ENCODE results near the gene CCDC15.
"Not testable (repeated sequence)": the region's sequence is repeated elsewhere in the genome, so short reads cannot be mapped to it uniquely, and the experiment has no call there.

CCDC15 gene

DNA sequence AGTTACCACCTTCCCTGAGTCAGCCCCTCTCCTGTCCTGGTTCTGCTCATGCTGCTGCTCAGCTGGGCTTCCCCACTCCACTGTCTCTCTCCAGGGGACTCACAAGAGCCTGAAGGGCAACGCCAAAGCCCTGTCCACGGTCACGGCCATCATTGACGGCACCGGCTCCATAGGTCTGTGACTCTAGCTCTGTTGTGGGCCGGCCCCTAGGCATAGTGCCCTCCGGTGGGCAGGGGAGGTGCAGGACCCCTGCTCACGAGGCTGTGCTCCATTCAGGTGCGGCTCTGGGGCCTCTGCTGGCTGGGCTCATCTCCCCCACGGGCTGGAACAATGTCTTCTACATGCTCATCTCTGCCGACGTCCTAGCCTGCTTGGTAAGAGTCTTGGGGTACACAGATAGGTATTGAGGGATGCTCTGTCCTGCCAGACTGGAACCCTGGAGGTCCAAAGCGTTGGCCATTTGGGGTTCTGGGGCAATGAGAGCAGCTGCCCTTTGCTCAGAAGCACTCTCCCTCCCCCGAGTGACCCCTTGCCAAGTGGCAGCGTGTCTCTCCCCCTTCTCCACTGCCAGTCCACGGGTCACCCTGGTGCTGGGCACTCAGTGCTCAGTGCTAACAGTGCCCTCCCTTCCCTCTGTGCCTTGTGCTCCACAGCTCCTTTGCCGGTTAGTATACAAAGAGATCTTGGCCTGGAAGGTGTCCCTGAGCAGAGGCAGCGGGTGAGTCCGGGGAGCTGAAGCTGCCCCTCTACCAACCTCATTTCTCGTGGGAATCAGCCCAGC is 131.5 kb downstream of the CCDC15 start:
- DNase-seq = no peak

DNA sequence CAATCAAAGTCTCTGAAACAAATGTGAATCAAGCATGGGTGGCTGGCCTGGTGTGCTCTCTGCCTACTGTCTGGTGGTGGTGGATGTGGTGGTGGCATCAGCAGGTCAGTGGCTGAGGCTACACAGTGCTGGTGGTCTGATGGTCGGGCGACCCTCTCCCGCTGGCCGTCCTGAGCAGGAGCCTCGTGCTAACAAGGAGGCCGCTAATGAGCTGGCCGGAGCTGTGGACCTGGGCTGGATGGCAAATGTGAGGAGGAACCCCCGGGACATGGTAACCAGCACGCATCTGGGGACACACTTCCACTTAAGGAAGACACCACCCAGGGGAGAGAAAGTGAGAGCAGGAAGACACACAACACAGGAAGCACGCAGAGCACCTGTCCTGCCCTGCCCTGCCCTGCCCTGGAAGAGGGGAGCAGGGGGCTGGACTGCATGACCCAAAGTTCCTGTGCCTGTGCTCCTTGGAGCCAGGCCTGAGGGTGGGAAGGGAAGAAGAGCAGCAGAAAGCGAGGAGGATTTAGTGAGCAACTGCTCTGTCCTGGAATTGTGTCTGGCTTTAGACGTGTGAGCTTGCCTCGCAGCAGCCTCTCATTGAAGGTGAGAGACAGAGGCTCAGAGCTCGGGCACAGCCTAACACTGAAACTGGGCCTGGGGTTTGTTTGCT is 132.8 kb downstream of the CCDC15 start:
- DNase-seq = no peak

DNA sequence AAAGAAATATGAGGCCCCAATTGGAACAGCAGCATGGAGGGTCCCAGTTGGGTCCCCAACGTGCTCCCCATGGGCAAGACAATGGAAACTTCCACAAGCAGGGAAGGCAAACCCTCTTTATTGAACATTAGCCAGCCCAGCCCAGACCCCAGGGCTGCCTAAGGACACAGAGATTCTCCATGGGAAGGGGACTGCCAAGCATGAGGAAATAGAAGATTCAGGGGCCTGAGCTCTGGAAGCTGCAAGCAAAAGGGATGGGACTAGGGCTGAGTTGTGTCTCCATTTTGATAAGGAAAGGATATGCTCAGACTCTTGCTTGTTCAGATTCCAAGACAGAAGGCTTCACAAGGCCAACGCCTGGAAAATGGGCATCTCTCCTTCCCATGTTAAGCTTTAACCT is 134.1 kb downstream of the CCDC15 start:
- DNase-seq = no peak

DNA sequence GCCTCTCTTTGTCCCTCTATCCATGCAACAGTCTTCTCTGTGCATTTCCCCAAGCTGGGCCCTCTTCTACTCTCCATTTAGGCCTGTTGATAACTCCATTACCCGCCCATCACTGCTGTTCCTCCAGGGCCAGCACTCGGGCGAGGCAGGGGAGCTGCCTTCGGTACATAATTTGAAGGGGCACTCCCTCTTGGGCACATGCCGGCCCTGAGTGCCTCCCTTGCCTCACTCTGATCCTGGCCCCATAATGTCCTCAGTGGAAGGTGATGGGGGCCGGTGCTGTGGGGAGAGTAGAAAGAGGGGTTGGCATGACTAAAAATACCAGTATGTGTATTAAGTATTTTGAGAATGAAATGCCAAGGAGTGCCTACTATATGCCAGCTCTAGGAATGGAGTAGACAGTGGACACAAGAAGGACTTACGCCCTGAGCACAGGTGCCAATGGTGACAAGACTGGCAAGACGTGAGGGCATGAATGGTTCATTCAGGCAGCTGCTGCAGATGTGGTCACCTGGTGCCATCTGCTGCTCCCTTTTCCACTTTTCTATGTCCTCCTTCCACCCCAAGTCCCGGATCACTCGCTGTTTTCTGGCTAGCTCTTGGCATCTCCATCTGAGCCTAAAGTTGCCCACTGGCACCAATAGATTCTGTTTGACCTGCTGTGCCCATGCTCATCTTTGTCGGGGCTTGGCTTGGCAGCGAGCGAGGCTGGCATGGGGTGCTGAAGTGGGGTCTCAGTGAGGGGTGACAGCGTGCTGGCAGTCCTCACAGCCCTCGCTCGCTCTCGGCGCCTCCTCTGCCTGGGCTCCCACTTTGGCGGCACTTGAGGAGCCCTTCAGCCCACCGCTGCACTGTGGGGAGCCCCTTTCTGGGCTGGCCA is 134.8 kb downstream of the CCDC15 start:
- DNase-seq = no peak

DNA sequence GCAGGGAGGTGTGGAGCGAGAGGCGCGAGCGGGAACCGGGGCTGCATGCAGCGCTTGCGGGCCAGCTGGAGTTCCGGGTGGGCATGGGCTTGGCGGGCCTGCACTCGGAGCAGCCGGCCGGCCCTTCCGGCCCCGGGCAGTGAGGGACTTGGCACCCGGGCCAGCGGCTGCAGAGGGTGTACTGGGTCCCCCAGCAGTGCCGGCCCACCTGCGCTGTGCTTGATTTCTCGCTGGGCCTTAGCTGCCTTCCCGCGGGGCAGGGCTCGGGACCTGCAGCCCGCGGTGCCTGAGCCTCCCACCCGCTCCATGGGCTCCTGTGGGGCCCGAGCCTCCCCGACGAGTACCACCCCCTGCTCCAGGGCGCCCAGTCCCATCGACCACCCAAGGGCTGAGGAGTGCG is 135.5 kb downstream of the CCDC15 start:
- DNase-seq = not testable (repeated sequence)

DNA sequence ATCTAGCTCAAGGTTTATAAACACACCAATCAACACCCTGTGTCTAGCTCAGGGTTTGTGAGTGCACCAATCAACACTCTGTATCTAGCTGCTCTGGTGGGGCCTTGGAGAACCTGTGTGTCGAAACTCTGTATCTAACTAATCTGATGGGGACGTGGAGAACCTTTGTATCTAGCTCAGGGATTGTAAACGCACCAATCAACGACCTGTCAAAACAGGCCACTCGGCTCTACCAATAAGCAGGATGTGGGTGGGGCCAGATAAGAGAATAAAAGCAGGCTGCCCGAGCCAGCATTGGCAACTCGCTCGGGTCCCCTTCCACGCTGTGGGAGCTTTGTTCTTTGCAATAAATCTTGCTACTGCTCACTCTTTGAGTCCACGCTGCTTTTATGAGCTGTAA is 136.1 kb downstream of the CCDC15 start:
- not testable (repeated sequence) for DNase-seq

GRCh38 chr11:125090816-125091215 is 136.8 kb downstream of the CCDC15 start:
- no peak for DNase-seq

Measured in stimulated activated CD8-positive, alpha-beta memory T cell treated with anti-CD3 and anti-CD28 coated beads, Interleukin-4, amount 100 ng/mL, for 48 hours (primary cell).